GM12864 (cell line): ENCODE results near the gene TRPM3.

Source experiments
- DNase-seq: peaks from one replicate; pipeline ENCODE4 v3.0.0-alpha.2; 2011; ENCODE audit warnings: low read depth
- H3K4me3 ChIP-seq: 2 replicates; pipeline ENCODE4 v1.5.1; 2011; ENCODE audit warnings: mild to moderate bottlenecking, low read depth, low read length, control low read depth
- TF ChIP-seq, protein P1 (sequence below): IDR thresholded peaks from 2 replicates; pipeline ENCODE4 v1.5.1; 2011; ENCODE audit warnings: low read depth, mild to moderate bottlenecking, moderate library complexity, low read length, control low read depth, inconsistent platforms; ENCODE audit errors: missing control alignments

The TRPM3 gene

DNA sequence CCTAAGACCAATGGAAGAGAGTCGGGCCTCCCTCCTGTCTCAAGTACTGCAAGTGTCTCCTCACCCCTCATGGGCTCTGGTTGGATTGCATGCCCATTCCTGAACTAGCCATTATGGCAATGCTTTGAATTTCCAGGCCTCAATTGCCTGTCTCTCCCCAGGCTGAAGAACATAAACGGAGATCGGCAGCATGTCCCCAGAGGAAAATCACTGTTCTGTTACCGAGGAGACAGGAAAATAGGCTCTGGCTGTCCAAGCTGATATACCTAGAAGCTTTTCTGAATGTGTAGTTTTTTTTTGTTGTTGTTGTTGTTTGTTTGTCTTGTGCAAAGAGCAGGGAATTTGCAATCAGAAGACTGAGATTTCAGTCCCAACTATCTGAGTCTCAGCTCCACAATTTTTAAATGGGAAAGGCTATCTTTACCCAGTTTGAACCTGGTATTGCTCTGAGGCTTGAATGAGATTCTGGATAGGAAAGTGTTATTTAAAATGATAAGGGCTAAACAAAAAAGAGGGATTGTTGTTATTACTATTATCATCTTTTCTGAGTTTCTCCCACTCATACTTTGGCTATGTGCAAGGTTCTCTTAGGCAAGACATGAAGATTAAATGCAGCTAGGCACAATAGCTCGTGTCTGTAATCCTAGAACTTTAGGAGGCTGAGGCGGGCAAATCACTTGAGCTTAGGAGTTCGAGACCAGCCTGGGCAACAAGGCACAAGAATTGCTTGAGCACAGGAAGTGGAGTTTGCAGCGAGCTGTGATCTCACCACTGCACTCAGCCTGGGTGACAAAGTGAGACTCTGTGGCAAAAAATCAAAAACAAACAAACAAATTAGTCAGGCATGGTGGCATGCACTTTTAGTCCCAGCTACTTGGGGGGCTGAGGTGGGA is 629.7 kb downstream of the TRPM3 start:
- H3K4me3 ChIP-seq, result no peak overlapping the region
- TF ChIP-seq, protein P1, sequence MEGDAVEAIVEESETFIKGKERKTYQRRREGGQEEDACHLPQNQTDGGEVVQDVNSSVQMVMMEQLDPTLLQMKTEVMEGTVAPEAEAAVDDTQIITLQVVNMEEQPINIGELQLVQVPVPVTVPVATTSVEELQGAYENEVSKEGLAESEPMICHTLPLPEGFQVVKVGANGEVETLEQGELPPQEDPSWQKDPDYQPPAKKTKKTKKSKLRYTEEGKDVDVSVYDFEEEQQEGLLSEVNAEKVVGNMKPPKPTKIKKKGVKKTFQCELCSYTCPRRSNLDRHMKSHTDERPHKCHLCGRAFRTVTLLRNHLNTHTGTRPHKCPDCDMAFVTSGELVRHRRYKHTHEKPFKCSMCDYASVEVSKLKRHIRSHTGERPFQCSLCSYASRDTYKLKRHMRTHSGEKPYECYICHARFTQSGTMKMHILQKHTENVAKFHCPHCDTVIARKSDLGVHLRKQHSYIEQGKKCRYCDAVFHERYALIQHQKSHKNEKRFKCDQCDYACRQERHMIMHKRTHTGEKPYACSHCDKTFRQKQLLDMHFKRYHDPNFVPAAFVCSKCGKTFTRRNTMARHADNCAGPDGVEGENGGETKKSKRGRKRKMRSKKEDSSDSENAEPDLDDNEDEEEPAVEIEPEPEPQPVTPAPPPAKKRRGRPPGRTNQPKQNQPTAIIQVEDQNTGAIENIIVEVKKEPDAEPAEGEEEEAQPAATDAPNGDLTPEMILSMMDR, result no peak

DNA sequence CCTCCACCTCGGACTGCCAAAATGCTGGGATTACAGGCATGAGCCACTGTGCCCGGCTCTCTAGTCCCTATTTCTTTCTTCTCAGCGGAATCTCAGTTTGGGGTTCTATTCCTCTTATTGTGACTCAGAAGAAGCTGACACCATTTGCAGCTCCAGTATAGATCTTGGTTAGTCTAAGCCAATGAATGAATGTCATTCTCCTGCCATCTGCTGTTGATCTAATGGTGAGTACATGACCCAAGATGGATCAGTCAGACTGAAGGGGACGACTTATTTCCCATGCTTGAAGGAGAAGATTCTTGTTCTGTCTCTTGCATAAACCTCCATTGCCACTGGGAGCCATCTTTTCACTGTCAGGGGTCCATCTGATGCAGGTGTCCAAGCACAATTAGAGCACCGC is 630.9 kb downstream of the TRPM3 start:
- H3K4me3 ChIP-seq, result no peak overlapping the region
- TF ChIP-seq, protein P1, result no peak
- no peak for DNase-seq

More for the DNA sequence above, 629.7 kb downstream of the TRPM3 start:
- DNase-seq, result no peak

DNA sequence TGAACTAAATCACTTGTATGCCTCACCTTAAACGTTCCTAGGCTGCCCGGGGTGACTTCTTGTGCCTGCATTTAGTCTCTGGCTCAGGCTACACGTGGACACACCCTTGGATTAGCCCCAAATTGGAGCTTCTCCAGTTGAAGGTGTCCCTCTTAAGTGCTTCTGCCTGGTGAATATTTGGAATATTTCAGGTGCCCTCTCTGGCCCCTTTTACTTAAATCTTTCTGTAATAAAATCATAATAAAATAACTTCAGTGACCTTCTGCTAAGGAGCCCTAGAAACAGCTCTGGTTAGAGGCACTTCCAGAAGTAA is 632.7 kb downstream of the TRPM3 start:
- TF ChIP-seq, protein P1, result no peak
- H3K4me3 ChIP-seq, result no peak overlapping the region
- no peak for DNase-seq

DNA sequence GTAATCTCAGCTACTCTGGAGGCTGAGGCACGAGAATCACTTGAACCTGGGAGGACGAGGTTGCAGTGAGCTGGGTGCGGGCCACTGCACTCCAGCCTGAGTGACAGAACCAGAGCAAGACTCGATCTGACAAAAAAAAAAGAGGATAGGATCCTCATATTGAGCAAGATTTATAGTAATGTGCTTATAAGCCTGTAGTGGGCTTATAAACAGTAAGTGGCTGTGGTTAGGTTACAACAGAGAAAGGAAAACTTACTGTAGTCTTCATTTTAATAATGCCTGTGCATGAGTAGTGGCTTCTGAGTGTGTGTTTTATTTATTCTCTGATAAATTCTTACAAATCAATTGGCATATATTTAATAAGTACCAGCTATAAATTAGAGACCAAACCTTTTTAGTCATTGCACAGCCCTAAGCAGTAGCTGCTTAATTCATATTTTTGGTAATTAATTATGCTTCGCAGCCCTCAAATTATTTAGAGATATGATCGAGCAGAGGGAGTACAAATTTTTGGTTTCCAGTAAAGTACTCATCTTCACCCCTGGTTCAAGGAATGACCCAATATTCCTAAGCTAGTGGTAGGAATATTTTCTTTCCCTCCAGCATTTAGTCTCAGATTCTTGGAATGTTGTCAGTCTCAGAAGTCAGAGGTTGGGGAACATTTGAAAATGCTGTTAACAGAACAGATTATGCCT is 633.2 kb downstream of the TRPM3 start:
- no peak overlapping the region for H3K4me3 ChIP-seq
- DNase-seq, result no peak
- TF ChIP-seq, protein P1, result no peak

DNA sequence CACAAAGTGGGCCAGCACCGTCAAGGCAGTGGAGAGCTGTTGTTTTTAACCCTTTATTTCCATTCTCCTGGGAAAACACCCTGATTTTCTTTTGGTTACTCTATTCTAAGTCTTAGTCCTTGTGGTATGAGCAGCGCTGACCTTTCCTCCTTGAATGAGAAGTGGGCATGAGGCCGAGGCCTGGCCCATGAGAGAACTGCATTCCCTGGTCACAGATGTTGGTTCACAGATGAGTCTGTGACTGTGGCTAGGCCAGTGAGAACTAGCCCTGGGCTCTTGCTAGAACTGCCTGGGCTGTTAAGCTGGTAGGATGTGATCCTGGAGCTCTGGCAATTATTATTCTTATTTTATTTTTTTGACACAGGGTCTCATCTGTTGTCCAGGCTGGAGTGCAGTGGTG is 635.3 kb downstream of the TRPM3 start:
- H3K4me3 ChIP-seq, result no peak overlapping the region
- no peak for DNase-seq
- TF ChIP-seq, protein P1, result no peak

DNA sequence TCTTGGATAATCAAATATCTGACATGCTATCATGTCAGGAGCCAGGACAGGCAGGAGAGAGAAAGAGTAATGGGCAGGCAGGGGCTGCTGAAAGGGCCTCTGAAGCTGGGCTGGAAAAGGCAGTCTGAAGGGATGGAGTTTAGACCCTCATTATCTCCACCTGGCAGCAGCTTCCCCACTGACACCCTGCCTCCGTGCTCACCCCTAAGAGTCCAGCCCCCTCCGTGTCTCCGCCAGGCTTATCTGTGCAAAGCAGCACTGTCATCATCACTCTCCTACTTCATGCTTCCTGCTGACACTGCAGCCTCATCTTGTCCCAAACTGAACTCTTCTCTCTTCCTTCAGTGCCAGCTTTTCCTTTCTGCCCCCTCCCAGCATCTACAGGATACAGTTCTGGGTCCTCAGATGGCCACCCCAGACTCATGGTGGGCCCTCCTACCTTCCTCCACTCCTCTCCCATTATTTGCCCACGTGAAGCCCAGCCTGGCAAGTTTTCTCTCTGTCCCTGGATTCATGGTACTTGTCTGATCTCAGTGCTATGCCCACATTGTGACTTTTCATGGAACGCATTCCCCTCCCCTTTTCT is 636.1 kb downstream of the TRPM3 start:
- TF ChIP-seq, protein P1, result no peak
- no peak for DNase-seq
- no peak overlapping the region for H3K4me3 ChIP-seq
